SU-DHL-6 (cell line): ENCODE results near the gene MEF2C.

ENCODE experiments used
- H2AFZ ChIP-seq: fragments of 200-600 bp; sonication (generic); 2 replicates; pipeline ENCODE4 v1.6.1; 2014; ENCODE audit warnings: low read depth, mild to moderate bottlenecking, moderate library complexity, mixed read lengths, antibody characterized with exemption, low read length; ENCODE audit not compliant: severe bottlenecking
- H3F3A ChIP-seq: fragments of 200-600 bp; shearing (Covaris generic); 2 replicates; pipeline ENCODE4 v1.6.0; 2016; ENCODE audit warnings: antibody characterized with exemption, mild to moderate bottlenecking; ENCODE audit not compliant: insufficient read depth
- H3K27ac ChIP-seq: fragments of 200-600 bp; sonication (generic); 2 replicates; pipeline ENCODE4 v1.5.1; 2016; ENCODE audit warnings: low read depth, mild to moderate bottlenecking, low read length, moderate library complexity, mixed read lengths
- H3K27me3 ChIP-seq: fragments of 200-600 bp; sonication (generic), shearing (Covaris generic); 2 replicates; pipeline ENCODE4 v1.6.0; 2014; ENCODE audit warnings: mild to moderate bottlenecking, low read length
- H3K36me3 ChIP-seq: fragments of 200-600 bp; sonication (generic); 2 replicates; pipeline ENCODE4 v1.6.1; 2014; ENCODE audit warnings: mild to moderate bottlenecking, low read length, mixed read lengths
- H3K4me2 ChIP-seq: fragments of 300-600, 200-600 bp; shearing (Covaris generic), sonication (generic); 2 replicates; pipeline ENCODE4 v1.6.0; 2014; ENCODE audit warnings: low read length, low read depth, mild to moderate bottlenecking; ENCODE audit not compliant: poor library complexity, severe bottlenecking
- H3K4me3 ChIP-seq: fragments of 200-600 bp; sonication (generic); 2 replicates; pipeline ENCODE4 v1.5.1; 2014; ENCODE audit warnings: antibody characterized with exemption, low read length, mild to moderate bottlenecking, mixed read lengths; ENCODE audit not compliant: insufficient read depth, poor library complexity, severe bottlenecking
- H3K79me2 ChIP-seq: fragments of 200-600 bp; sonication (generic); 2 replicates; pipeline ENCODE4 v1.6.1; 2014; ENCODE audit warnings: mild to moderate bottlenecking, low read length, moderate library complexity; ENCODE audit not compliant: insufficient read depth
- H3K9ac ChIP-seq: fragments of 200-600 bp; sonication (generic); 2 replicates; pipeline ENCODE4 v1.7.0; 2014; ENCODE audit warnings: mild to moderate bottlenecking, low read length
- H3K9me2 ChIP-seq: fragments of 200-600 bp; sonication (generic); replicated peaks from 2 replicates; pipeline ENCODE4 v1.6.1; 2014; ENCODE audit warnings: low read length; ENCODE audit not compliant: insufficient read depth
- H3K9me3 ChIP-seq: fragments of 200-600 bp; sonication (generic); 2 replicates; pipeline ENCODE4 v1.6.1; 2014; ENCODE audit warnings: low read length, mixed read lengths; ENCODE audit not compliant: insufficient read depth
- H4K20me1 ChIP-seq: fragments of 200-600 bp; sonication (generic); 2 replicates; pipeline ENCODE4 v1.6.1; 2014; ENCODE audit warnings: low read depth, mild to moderate bottlenecking, antibody characterized with exemption, low read length, moderate library complexity, mixed read lengths
- CTCF ChIP-seq: fragments of 200-600 bp; sonication (generic); IDR thresholded peaks from one replicate; pipeline ENCODE4 v1.5.1; 2017; ENCODE audit warnings: antibody characterized with exemption, mild to moderate bottlenecking, low read length, moderate library complexity; ENCODE audit not compliant: insufficient read depth, poor library complexity, severe bottlenecking
- EZH2phosphoT487 ChIP-seq: fragments of 200-600 bp; sonication (generic), shearing (Covaris generic); conservative IDR thresholded peaks from 2 replicates; pipeline ENCODE4 v1.6.1; 2018; ENCODE audit warnings: mild to moderate bottlenecking, antibody characterized with exemption, low read length, moderate library complexity, mixed read lengths

Gene MEF2C

DNA sequence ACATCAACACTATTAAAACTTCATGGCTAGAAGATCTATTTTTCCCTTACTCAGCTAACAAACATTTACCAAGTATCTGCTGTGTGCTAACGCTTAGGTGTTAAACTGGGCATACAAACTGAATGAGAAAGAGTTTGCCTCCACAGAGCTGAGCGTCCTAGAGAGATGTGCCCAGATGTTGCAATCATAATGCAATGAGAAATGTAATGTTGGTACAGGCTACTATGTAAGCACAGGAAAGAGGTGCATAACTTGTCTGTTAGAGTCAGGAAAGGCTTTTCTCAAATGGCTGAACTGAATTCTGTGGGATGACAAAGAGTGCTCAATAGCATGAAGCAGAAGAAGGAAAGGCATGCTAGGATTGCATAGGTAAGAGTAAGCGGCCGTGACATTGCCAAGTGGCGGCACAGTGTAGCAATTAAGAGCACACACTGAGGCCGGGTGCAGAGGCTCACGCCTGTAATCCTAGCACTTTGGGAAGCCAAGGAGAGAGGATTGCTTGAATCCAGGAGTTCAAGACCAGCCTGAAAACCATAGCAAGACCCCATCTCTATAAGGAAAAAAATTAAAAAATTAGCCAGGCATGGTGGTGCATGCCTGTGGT lies 137.8 kb downstream of the MEF2C start:
- Histone ChIP-seq H3K4me2 (no peak overlapping the region), H3K9ac (no peak overlapping the region), H3K36me3 (no peaks in the 10 kb centered on the region), H2AFZ (no peak overlapping the region), H3K9me2 (no peaks in the 10 kb centered on the region), H3K79me2 (no peaks in the 10 kb centered on the region), H3F3A (peaks cover 9% of the 10 kb centered on the region), H4K20me1 (no peaks in the 10 kb centered on the region), H3K27me3 (no peaks in the 10 kb centered on the region), H3K9me3 (no peaks in the 10 kb centered on the region), H3K27ac (no peak overlapping the region), H3K4me3 (no peak overlapping the region)
- TF ChIP-seq CTCF: no peak
- TF ChIP-seq EZH2phosphoT487: no peak

- Histone ChIP-seq H3K27ac (no peak overlapping the region), H4K20me1 (no peaks in the 10 kb centered on the region), H3K4me3 (no peak overlapping the region), H3K9ac (no peak overlapping the region), H3K4me2 (no peak overlapping the region), H3K27me3 (no peaks in the 10 kb centered on the region), H3K9me2 (no peaks in the 10 kb centered on the region), H3K36me3 (no peaks in the 10 kb centered on the region), H3K9me3 (no peaks in the 10 kb centered on the region), H3F3A (peaks cover 9% of the 10 kb centered on the region), H3K79me2 (no peaks in the 10 kb centered on the region), H2AFZ (no peak overlapping the region)
- TF ChIP-seq CTCF (no peak), EZH2phosphoT487 (no peak)
Observed at GRCh38 chr5:88743231-88743834, 139.7 kb downstream of the MEF2C start.

- Histone ChIP-seq H3K27me3 (no peaks in the 10 kb centered on the region), H3K27ac (no peak overlapping the region), H4K20me1 (no peaks in the 10 kb centered on the region), H3K9ac (no peak overlapping the region), H2AFZ (no peak overlapping the region), H3F3A (peaks cover 8% of the 10 kb centered on the region), H3K9me2 (no peaks in the 10 kb centered on the region), H3K79me2 (no peaks in the 10 kb centered on the region), H3K36me3 (no peaks in the 10 kb centered on the region), H3K9me3 (no peaks in the 10 kb centered on the region), H3K4me3 (no peak overlapping the region), H3K4me2 (no peak overlapping the region)
- TF ChIP-seq EZH2phosphoT487 (no peak), CTCF (no peak)
Observed at GRCh38 chr5:88741964-88742363, 141.0 kb downstream of the MEF2C start.
